Gastrocnemius medialis (tissue), 4 donors: ENCODE measurements around the gene CYP4X1. TPM values are rescaled to one million over a fixed set of nuclear protein-coding genes. Genes with fewer than 3 reads are reported as not detected.
"Not testable (repeated sequence)": the region's sequence is repeated elsewhere in the genome, so short reads cannot be mapped to it uniquely, and the experiment has no call there.

Source experiments
- ATAC-seq, 2 donors: fragments of 150-250 bp; one replicate each; pipeline ENCODE4 v1.9.1; 2016
- DNase-seq, 2 donors: peaks; one replicate each; pipeline ENCODE4 v3.0.0-alpha.2; 2019
- H3K27ac ChIP-seq, 4 donors: fragments of 200-600 bp; sonication (generic); 1 replicate in 1 of 4; 2 replicates in 3 of 4; pipeline ENCODE4 v1.5.1; 2016 to 2018; ENCODE audit warnings: mild to moderate bottlenecking in 2 of 4, moderate library complexity in 1 of 4
- H3K27me3 ChIP-seq, 3 donors: fragments of 200-600 bp; sonication (generic) in 2 of 3; 1 replicate in 1 of 3; 2 replicates in 2 of 3; pipeline versions ENCODE4 v1.5.1 to v1.6.0; 2016 to 2019; ENCODE audit warnings: mild to moderate bottlenecking in 1 of 3, moderate library complexity in 1 of 3
- H3K36me3 ChIP-seq, 2 donors: fragments of 200-600 bp; sonication (generic) in 1 of 2; one replicate each; pipeline ENCODE4 v1.5.1; 2017 to 2018
- H3K4me1 ChIP-seq, 2 donors: fragments of 200-600 bp; sonication (generic) in 1 of 2; one replicate each; pipeline ENCODE4 v1.5.1; 2016 to 2017; ENCODE audit warnings: mild to moderate bottlenecking in 2 of 2
- H3K4me3 ChIP-seq, 4 donors: fragments of 200-600 bp; sonication (generic) in 3 of 4; 1 replicate in 1 of 4; 2 replicates in 3 of 4; pipeline ENCODE4 v1.5.1; 2016 to 2019; ENCODE audit warnings: mild to moderate bottlenecking in 2 of 4
- H3K9me3 ChIP-seq, 3 donors: fragments of 200-600 bp; sonication (generic) in 2 of 3; 1 replicate in 1 of 3; 2 replicates in 2 of 3; pipeline ENCODE4 v1.5.1; 2016 to 2019
- POLR2A ChIP-seq, 2 donors: fragments of 450-650 bp; IDR thresholded peaks; one replicate each; pipeline ENCODE4 v1.6.1; 2017; ENCODE audit warnings: antibody characterized with exemption in 2 of 2, mild to moderate bottlenecking in 2 of 2, moderate library complexity in 2 of 2
- in situ Hi-C, 4 donors: fragments of 200-750 bp; cut with MboI; loops; one replicate each; pipeline versions ENCODE4 v1.15.0 to v1.8.0; 2017; ENCODE audit warnings: low sequenced_read_pairs in 4 of 4
- intact Hi-C: fragments of 100-400 bp; cut with DNase I; formaldehyde crosslinking; loops from one replicate; pipeline ENCODE4 v1.15.1; 2023; ENCODE audit warnings: low total_unique reads
- total RNA-seq, 4 donors: library from RNA; depleted of rRNA; stranded (reverse); fragments of >200 nt; gene quantifications; one replicate each; pipeline versions ENCODE4 v1.1.0 to v1.2.3, GENCODE V29; 2016
- TF ChIP-seq, protein P1 (sequence below), 5 experiments: fragments of 450-650 bp in 3 of 5; fragments of 200-600 bp in 2 of 5; sonication (generic) in 2 of 5; IDR thresholded peaks in 4 of 5; conservative IDR thresholded peaks in 1 of 5; 1 replicate in 4 of 5; 2 replicates in 1 of 5; pipeline ENCODE4 v1.5.1; 2016 to 2019; ENCODE audit warnings: antibody characterized with exemption in 5 of 5, mild to moderate bottlenecking in 3 of 5, moderate library complexity in 3 of 5

CYP4X1 gene
- total RNA-seq, 4 donors from 2014 or later, result 0.90 to 3.6 (median 2.6) TPM

DNA sequence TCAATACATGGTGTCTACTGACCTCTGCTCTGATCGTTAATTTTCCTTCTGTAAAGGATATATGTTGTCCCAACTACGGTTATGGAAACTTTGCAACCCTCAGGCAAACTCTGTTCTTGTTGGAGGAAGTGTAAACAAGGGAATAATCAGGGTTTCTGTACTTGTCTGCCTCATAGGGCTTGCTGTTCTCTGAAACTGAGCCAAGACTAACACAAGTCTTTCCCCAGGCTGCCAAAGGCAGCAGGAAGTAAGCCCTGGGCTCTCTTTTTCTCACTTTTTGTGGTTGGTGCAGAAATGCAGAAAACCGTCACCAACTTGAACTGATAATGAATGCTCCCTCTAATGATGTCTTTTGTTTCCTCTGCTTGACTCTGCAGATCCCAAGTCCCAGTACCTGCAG, 7.6 kb downstream of the CYP4X1 start:
- Histone ChIP-seq H3K27me3 (no peaks in the 10 kb centered on the region), H3K27ac (peak overlapping the region in 3 of 4 donors; percentile 17 to 31 (median 27)), H3K9me3 (no peaks in the 10 kb centered on the region), H3K36me3 (peaks cover 0 to 18% of the 10 kb centered on the region in 2 donors), H3K4me1 (peaks cover 16 to 29% of the 10 kb centered on the region in 2 donors), H3K4me3 (no peak overlapping the region)
- ATAC-seq, result peak in 1 of 2 donors; percentile 58
- in situ Hi-C loops (no loop called here), intact Hi-C loops (no loop called here)
- TF ChIP-seq POLR2A (IDR thresholded peaks at IDR 0.05), result no peak
- TF ChIP-seq, protein P1, sequence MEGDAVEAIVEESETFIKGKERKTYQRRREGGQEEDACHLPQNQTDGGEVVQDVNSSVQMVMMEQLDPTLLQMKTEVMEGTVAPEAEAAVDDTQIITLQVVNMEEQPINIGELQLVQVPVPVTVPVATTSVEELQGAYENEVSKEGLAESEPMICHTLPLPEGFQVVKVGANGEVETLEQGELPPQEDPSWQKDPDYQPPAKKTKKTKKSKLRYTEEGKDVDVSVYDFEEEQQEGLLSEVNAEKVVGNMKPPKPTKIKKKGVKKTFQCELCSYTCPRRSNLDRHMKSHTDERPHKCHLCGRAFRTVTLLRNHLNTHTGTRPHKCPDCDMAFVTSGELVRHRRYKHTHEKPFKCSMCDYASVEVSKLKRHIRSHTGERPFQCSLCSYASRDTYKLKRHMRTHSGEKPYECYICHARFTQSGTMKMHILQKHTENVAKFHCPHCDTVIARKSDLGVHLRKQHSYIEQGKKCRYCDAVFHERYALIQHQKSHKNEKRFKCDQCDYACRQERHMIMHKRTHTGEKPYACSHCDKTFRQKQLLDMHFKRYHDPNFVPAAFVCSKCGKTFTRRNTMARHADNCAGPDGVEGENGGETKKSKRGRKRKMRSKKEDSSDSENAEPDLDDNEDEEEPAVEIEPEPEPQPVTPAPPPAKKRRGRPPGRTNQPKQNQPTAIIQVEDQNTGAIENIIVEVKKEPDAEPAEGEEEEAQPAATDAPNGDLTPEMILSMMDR (IDR thresholded peaks at IDR 0.05 in 4 of 5, conservative IDR thresholded peaks at IDR 0.05 in 1 of 5), result no peak
- peak in 1 of 2 donors; percentile 17 for DNase-seq

DNA sequence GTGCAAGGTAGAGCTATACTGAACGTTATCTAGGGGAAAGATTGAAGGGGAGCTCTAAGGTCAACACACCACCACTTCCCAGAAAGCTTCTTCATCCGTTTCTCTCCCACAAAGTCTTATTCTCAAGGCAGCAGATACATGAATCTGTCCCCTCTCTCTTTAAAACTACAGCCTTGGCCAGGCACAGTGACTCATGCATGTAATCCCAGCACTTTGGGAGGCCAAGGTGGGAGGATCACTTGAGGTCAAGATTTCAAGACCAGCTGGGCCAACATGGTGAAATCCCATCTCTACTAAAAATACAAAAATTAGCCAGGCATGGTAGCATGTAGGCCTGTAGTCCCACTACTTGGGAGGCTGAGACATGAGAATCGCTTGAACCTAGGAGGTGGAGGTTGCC, 8.1 kb downstream of the CYP4X1 start:
- intact Hi-C loops, result no loop called here
- TF ChIP-seq POLR2A (IDR thresholded peaks at IDR 0.05), result no peak
- TF ChIP-seq, protein P1 (IDR thresholded peaks at IDR 0.05 in 4 of 5, conservative IDR thresholded peaks at IDR 0.05 in 1 of 5), result no peak
- no peaks in the 10 kb centered on the region for H3K27me3 ChIP-seq
- H3K9me3 ChIP-seq, result no peaks in the 10 kb centered on the region
- H3K4me1 ChIP-seq, result peaks cover 16 to 29% of the 10 kb centered on the region in 2 donors
- peaks cover 0 to 18% of the 10 kb centered on the region in 2 donors for H3K36me3 ChIP-seq
- no peak overlapping the region for H3K4me3 ChIP-seq
- in situ Hi-C loops, result no loop called here
- no peak for ATAC-seq
- H3K27ac ChIP-seq, result peak overlapping the region in 1 of 4 donors; percentile 17
- peak in 1 of 2 donors; percentile 44 for DNase-seq

DNA sequence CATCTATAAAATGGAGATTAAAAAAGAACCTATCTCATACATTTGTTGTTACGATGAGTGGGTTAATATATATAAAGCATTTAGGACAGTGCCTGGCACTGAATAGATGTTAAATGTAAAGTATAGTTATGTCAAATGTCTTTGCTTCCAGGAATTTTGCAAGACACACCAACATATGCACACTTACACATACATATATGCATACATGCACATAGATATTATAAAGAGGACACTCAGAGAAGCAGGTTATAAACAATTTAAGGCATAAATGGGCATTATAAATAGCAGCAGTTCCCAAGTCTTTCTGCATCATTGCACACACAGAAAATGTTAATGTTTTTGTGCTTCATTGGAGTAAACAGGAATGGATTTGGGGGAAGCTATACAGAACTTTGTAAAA, 13.3 kb downstream of the CYP4X1 start:
- intact Hi-C loops (no loop called here), in situ Hi-C loops (no loop called here)
- Histone ChIP-seq H3K27me3 (no peaks in the 10 kb centered on the region), H3K9me3 (no peaks in the 10 kb centered on the region), H3K27ac (no peak overlapping the region), H3K4me1 (no peaks in the 10 kb centered on the region), H3K36me3 (peaks cover 0 to 26% of the 10 kb centered on the region in 2 donors), H3K4me3 (no peak overlapping the region)
- no peak for DNase-seq
- no peak for ATAC-seq
- TF ChIP-seq POLR2A (IDR thresholded peaks at IDR 0.05), result no peak

DNA sequence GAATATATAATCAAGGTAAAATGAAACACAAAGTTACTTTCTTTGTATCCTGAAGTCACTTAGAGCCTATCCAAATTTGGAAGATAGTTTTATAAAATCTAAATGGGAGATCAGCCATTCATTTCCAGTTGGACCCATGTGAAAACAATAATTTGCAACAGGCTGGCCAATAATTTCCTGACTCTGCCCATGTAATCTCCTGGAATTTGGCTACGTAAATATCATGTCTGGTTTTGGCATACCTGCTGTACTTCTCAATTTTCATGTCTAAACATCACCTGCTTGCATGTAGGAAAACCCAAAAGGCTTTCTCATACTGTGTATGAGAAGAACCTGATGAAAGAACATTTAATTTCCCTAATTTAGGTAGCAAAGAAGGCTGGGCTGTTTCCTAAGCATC, 35.9 kb downstream of the CYP4X1 start:
- in situ Hi-C loops (no loop called here), intact Hi-C loops (no loop called here)
- DNase-seq (no peak), ATAC-seq (no peak)
- no peak overlapping the region for H3K27ac ChIP-seq
- no peaks in the 10 kb centered on the region for H3K9me3 ChIP-seq
- H3K36me3 ChIP-seq, result peaks cover 0 to 7% of the 10 kb centered on the region in 2 donors
- H3K27me3 ChIP-seq, result no peaks in the 10 kb centered on the region
- no peak overlapping the region for H3K4me3 ChIP-seq
- H3K4me1 ChIP-seq, result no peaks in the 10 kb centered on the region
- TF ChIP-seq POLR2A (IDR thresholded peaks at IDR 0.05), result no peak

DNA sequence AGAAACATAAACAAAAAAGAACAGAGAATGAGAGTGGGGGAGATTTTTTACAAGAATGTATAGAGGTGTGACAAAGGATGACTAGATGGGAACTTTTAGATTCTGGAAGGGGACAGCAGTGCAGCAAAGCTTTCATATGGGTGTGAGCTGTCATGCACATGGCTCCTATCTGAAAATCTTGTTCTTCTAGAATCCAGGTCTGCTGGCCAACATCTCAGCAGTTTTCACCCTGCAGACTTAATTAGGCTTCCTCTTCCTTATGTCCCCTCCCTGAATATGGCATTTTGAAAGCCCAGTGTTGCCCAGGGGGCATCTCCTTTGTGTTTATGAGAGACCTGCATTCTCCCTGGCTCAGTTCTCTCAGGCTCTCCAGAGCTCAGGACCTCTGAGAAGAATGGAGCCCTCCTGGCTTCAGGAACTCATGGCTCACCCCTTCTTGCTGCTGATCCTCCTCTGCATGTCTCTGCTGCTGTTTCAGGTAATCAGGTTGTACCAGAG, 43.7 kb downstream of the CYP4X1 start, which contains the start of gene CYP4Z1:
Gene CYP4Z1 (plus strand): TSS at position 135 of the 498 bp plus-strand sequence. CDS start 260 bp downstream, at position 395.
- Histone ChIP-seq H3K36me3 (no peaks in the 10 kb centered on the region), H3K4me1 (no peaks in the 10 kb centered on the region), H3K27ac (no peak within 1 kb of the TSS), H3K4me3 (no peak within 1 kb of the TSS), H3K27me3 (no peaks in the 10 kb centered on the region), H3K9me3 (no peaks in the 10 kb centered on the region)
- ATAC-seq, result no peak
- DNase-seq, result no peak
- TF ChIP-seq, protein P1 (IDR thresholded peaks at IDR 0.05 in 4 of 5, conservative IDR thresholded peaks at IDR 0.05 in 1 of 5), result no peak
- TF ChIP-seq POLR2A (IDR thresholded peaks at IDR 0.05), result no peak
- in situ Hi-C loops, result no loop called here
- intact Hi-C loops, result no loop called here

DNA sequence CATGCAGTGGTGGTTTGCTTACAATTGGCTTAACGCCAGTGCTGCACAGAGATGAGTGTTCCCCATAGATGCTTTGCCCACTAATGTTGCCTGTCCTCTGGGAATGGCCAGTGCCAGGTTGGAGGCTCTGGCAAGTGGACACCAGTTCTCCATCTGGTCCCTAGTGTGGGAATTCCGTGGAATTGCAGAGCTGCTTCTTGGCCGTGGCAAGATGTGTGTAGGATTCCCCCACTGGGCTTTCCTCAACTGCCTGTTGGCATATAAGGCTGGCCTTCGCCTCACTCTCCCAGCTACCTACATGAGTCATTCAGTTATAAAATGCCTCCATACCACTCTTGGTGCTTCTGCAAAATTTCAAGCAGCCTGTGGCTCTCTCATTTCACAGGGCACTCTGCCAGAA, 45.6 kb downstream of the CYP4X1 start:
- H3K36me3 ChIP-seq, H3K4me3 ChIP-seq, H3K27ac ChIP-seq, DNase-seq, intact Hi-C loops, ATAC-seq, H3K27me3 ChIP-seq, in situ Hi-C loops, H3K9me3 ChIP-seq, H3K4me1 ChIP-seq: not testable (repeated sequence)

DNA sequence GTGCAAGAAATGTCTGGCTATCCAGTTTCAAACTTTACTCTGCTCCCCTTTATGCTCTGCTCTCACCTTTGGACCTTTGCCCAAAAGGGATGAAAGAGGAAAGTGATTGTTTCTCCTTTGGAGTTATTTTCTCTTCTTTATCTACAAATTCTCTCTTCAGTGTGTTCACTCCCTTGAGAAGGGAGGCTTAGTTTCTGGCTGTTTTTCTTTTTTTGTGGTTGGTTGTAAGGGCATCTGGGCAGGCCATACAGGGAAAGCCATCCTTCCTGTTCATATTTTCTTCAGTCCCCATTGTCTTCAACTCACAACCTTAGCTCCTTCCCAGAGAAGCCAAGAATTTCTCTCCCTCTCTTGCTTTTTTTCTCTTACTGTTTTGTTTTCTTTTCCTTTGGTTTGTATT, 46.0 kb downstream of the CYP4X1 start:
- H3K4me1 ChIP-seq, H3K27ac ChIP-seq, H3K36me3 ChIP-seq, H3K4me3 ChIP-seq, ATAC-seq, H3K9me3 ChIP-seq, in situ Hi-C loops, intact Hi-C loops, H3K27me3 ChIP-seq, DNase-seq: not testable (repeated sequence)
